ENCODE results near the gene ACTN1. TPM values are rescaled to one million over a fixed set of nuclear protein-coding genes. Genes with fewer than 3 reads are reported as not detected.

ACTN1 gene
- total and polyA plus RNA-seq, 2 experiments from 2014 or later: 88.0 to 163 TPM

DNA sequence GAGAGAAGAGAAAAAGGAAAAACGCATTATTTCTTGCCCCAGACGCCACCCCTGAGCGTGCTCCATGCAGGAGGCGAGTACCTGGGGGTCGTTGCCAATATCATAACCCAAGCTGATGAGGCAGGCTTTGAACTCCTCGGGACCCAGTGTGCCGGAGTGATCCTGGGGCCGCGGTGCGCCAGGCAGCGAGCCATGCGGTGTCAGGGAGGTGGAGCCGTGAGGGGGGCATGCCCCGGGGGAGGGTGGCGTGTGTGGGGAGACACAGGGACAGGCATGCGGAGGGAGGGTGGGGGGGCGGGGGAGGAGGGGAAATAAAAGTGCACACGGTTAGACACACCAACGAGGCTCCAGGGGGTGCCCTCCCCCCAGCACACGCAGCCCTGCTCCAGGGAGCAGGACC, 100.2 kb downstream of the ACTN1 start:
- WGBS (ENCODE audit: low lambda C conversion rate, missing lambda C conversion rate): 99% methylated on average over 13 of the region's 20 CpGs
- no peak for DNase-seq (ENCODE audit: low spot score)
- no peaks in the 10 kb centered on the region for H3K4me1 ChIP-seq (ENCODE audit: insufficient read depth)
- no peak overlapping the region for H3K4me3 ChIP-seq
- H3K36me3 ChIP-seq (replicated peaks; ENCODE audit: insufficient read depth, low read depth): no peaks in the 10 kb centered on the region
- no peaks in the 10 kb centered on the region for H3K9me3 ChIP-seq (ENCODE audit: low read depth)
- no peaks in the 10 kb centered on the region for H3K27me3 ChIP-seq
- no peak for TF ChIP-seq EZH2phosphoT487 (IDR thresholded peaks at IDR 0.05; ENCODE audit: low read depth, severe bottlenecking, unreplicated experiment)
- no peak for TF ChIP-seq EZH2 (IDR thresholded peaks at IDR 0.05; ENCODE audit: borderline replicate concordance)
- TF ChIP-seq, protein P1, sequence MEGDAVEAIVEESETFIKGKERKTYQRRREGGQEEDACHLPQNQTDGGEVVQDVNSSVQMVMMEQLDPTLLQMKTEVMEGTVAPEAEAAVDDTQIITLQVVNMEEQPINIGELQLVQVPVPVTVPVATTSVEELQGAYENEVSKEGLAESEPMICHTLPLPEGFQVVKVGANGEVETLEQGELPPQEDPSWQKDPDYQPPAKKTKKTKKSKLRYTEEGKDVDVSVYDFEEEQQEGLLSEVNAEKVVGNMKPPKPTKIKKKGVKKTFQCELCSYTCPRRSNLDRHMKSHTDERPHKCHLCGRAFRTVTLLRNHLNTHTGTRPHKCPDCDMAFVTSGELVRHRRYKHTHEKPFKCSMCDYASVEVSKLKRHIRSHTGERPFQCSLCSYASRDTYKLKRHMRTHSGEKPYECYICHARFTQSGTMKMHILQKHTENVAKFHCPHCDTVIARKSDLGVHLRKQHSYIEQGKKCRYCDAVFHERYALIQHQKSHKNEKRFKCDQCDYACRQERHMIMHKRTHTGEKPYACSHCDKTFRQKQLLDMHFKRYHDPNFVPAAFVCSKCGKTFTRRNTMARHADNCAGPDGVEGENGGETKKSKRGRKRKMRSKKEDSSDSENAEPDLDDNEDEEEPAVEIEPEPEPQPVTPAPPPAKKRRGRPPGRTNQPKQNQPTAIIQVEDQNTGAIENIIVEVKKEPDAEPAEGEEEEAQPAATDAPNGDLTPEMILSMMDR (IDR thresholded peaks at IDR 0.05; ENCODE audit: poor library complexity): no peak
- no peaks in the 10 kb centered on the region for H4K20me1 ChIP-seq (ENCODE audit: insufficient read depth, poor library complexity, severe bottlenecking)
- H3K27ac ChIP-seq: no peak overlapping the region
- no peaks in the 10 kb centered on the region for H3K79me2 ChIP-seq
- H2AFZ ChIP-seq: no peak overlapping the region
- H3K4me2 ChIP-seq: no peak overlapping the region
- H3K9me2 ChIP-seq (replicated peaks; ENCODE audit: insufficient read depth): no peaks in the 10 kb centered on the region

DNA sequence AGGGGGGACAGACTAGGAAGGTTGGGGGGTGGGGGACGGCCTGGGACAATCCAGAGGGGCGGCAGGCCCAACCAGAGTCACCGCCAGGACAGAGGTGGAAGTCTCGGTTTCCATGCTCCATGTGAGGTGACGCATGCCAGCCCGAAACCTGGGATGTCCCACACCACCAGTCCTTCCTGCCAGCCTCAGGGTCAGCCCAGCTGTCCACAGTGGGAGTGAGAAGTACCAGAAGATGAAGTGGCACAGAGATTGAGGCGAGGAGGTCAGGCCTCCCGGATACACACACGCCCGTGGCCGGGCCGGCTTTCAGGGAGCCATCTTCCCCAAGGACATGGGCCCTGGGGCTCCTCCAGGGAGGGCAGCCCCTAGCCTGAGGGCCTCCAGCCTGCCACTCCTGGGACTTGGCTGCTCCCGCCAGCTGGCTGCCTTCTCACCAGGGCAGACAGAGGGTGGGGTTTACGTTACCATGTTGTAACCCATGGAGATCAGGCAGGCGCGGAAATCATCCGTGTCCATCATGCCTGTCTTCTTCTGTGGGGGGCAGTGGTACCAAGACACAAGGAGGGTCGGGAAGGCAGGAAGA, 101.0 kb downstream of the ACTN1 start:
- Histone ChIP-seq H3K27me3 (no peaks in the 10 kb centered on the region), H3K79me2 (no peaks in the 10 kb centered on the region), H2AFZ (no peak overlapping the region), H3K4me3 (no peak overlapping the region), H3K27ac (no peak overlapping the region), H3K9me2 (replicated peaks; ENCODE audit: insufficient read depth) (no peaks in the 10 kb centered on the region), H3K4me1 (ENCODE audit: insufficient read depth) (no peaks in the 10 kb centered on the region), H3K36me3 (replicated peaks; ENCODE audit: insufficient read depth, low read depth) (no peaks in the 10 kb centered on the region), H4K20me1 (ENCODE audit: insufficient read depth, poor library complexity, severe bottlenecking) (no peaks in the 10 kb centered on the region), H3K9me3 (ENCODE audit: low read depth) (no peaks in the 10 kb centered on the region), H3K4me2 (no peak overlapping the region)
- WGBS (ENCODE audit: low lambda C conversion rate, missing lambda C conversion rate): 98% methylated on average over 18 of the region's 18 CpGs
- DNase-seq (ENCODE audit: low spot score): no peak
- no peak for TF ChIP-seq EZH2 (IDR thresholded peaks at IDR 0.05; ENCODE audit: borderline replicate concordance)
- TF ChIP-seq EZH2phosphoT487 (IDR thresholded peaks at IDR 0.05; ENCODE audit: low read depth, severe bottlenecking, unreplicated experiment): no peak
- TF ChIP-seq, protein P1 (IDR thresholded peaks at IDR 0.05; ENCODE audit: poor library complexity): no peak

DNA sequence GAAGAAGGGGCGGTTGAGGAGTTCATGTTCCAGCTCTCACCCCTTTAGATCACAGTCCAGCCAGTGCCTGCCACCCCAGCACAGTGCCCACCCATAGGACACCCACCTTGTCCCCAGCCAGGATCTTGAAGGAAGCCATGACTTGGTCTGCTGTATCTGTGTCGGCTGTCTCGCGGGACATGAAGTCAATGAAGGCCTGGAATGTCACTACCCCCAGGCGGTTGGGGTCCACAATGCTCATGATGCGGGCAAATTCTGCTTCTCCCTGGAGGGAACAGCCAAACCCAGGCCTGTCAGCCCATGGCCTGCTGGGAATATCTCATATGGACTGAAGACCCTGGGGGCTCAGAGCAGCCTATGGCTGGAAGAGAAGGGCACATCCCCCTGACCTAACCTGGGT, 102.1 kb downstream of the ACTN1 start:
- Histone ChIP-seq H3K4me1 (ENCODE audit: insufficient read depth) (no peaks in the 10 kb centered on the region), H3K36me3 (replicated peaks; ENCODE audit: insufficient read depth, low read depth) (no peaks in the 10 kb centered on the region), H3K4me3 (no peak overlapping the region), H3K27ac (no peak overlapping the region), H4K20me1 (ENCODE audit: insufficient read depth, poor library complexity, severe bottlenecking) (no peaks in the 10 kb centered on the region), H3K4me2 (no peak overlapping the region), H3K9me2 (replicated peaks; ENCODE audit: insufficient read depth) (no peaks in the 10 kb centered on the region), H3K79me2 (no peaks in the 10 kb centered on the region), H3K9me3 (ENCODE audit: low read depth) (no peaks in the 10 kb centered on the region), H2AFZ (no peak overlapping the region), H3K27me3 (no peaks in the 10 kb centered on the region)
- TF ChIP-seq EZH2 (IDR thresholded peaks at IDR 0.05; ENCODE audit: borderline replicate concordance) (no peak), EZH2phosphoT487 (IDR thresholded peaks at IDR 0.05; ENCODE audit: low read depth, severe bottlenecking, unreplicated experiment) (no peak)
- TF ChIP-seq, protein P1 (IDR thresholded peaks at IDR 0.05; ENCODE audit: poor library complexity): no peak
- 97% methylated on average over 6 of the region's 6 CpGs for WGBS (ENCODE audit: low lambda C conversion rate, missing lambda C conversion rate)
- no peak for DNase-seq (ENCODE audit: low spot score)

Measured in hepatocyte (in vitro differentiated cells).